ENCODE data around the gene SEPHS2. TPM values are rescaled to one million over a fixed set of nuclear protein-coding genes. Genes with fewer than 3 reads are reported as not detected.

SEPHS2 gene
- total RNA-seq, 1 experiment from 2014 or later: 8.9 TPM

- peak; percentile 99 for DNase-seq (ENCODE audit: low spot score)
Measured at GRCh38 chr16:30429678-30430427, 15.8 kb downstream of the SEPHS2 start, which contains the start of gene DCTPP1. DCTPP1 (minus strand) TSS chr16:30430030; CDS start chr16:30429980, 50 bp downstream.

- no peak for DNase-seq (ENCODE audit: low spot score)
Measured at GRCh38 chr16:30429418-30429677, 16.3 kb downstream of the SEPHS2 start.

- no peak for DNase-seq (ENCODE audit: low spot score)
Measured at GRCh38 chr16:30428055-30428454, 17.6 kb downstream of the SEPHS2 start.

GRCh38 chr16:30421010-30421409 is 24.7 kb downstream of the SEPHS2 start:
- no peak for DNase-seq (ENCODE audit: low spot score)

GRCh38 chr16:30418350-30419181 is 27.1 kb downstream of the SEPHS2 start:
- no peak for DNase-seq (ENCODE audit: low spot score)

- no peak for DNase-seq (ENCODE audit: low spot score)
Measured at GRCh38 chr16:30417529-30418349, 27.9 kb downstream of the SEPHS2 start.

- DNase-seq (ENCODE audit: low spot score): no peak
Measured at GRCh38 chr16:30416624-30417528, 28.8 kb downstream of the SEPHS2 start.

- no peak for DNase-seq (ENCODE audit: low spot score)
Measured at GRCh38 chr16:30416047-30416603, 29.5 kb downstream of the SEPHS2 start.

GRCh38 chr16:30414159-30414558 is 31.5 kb downstream of the SEPHS2 start:
- no peak for DNase-seq (ENCODE audit: low spot score)

- no peak for DNase-seq (ENCODE audit: low spot score)
Measured at GRCh38 chr16:30413112-30413806, 32.4 kb downstream of the SEPHS2 start.

- DNase-seq (ENCODE audit: low spot score): peak; percentile 67
Measured at GRCh38 chr16:30409125-30410060, 36.3 kb downstream of the SEPHS2 start.

GRCh38 chr16:30407804-30408534 is 37.7 kb downstream of the SEPHS2 start:
- DNase-seq (ENCODE audit: low spot score): no peak

- DNase-seq (ENCODE audit: low spot score): peak; percentile 72
Measured at GRCh38 chr16:30407102-30407803, 38.4 kb downstream of the SEPHS2 start, which contains the start of gene ZNF771. ZNF771 (plus strand) TSS chr16:30407606; CDS start chr16:30408054, 448 bp downstream.

GRCh38 chr16:30406795-30407101 is 38.9 kb downstream of the SEPHS2 start:
- no peak for DNase-seq (ENCODE audit: low spot score)

- DNase-seq (ENCODE audit: low spot score): no peak
Measured at GRCh38 chr16:30401768-30402425, 43.8 kb downstream of the SEPHS2 start.

GRCh38 chr16:30399435-30400186 is 46.1 kb downstream of the SEPHS2 start:
- no peak for DNase-seq (ENCODE audit: low spot score)
